Upper lobe of left lung (tissue), 4 donors: ENCODE data around the gene LY6G6F.

Source experiments
- CTCF ChIP-seq, 6 experiments: fragments of 450-650 bp in 4 of 6; fragments of 200-600 bp in 2 of 6; sonication (generic) in 2 of 6; IDR thresholded peaks; one replicate each; pipeline ENCODE4 v1.5.1; 2016 to 2019; ENCODE audit warnings: antibody characterized with exemption in 6 of 6
- POLR2A ChIP-seq, 4 donors: fragments of 450-650 bp; IDR thresholded peaks; one replicate each; pipeline ENCODE4 v1.5.1; 2016 to 2017; ENCODE audit warnings: antibody characterized with exemption in 4 of 4, mild to moderate bottlenecking in 2 of 4
- POLR2AphosphoS5 ChIP-seq, 2 donors: sonication (generic); formaldehyde crosslinking; IDR thresholded peaks; one replicate each; pipeline ENCODE4 v1.5.1; 2017; ENCODE audit warnings: antibody characterized with exemption in 2 of 2

- TF ChIP-seq CTCF (IDR thresholded peaks at IDR 0.05) = no peak
- no peak for TF ChIP-seq POLR2AphosphoS5 (IDR thresholded peaks at IDR 0.05)
- no peak for TF ChIP-seq POLR2A (IDR thresholded peaks at IDR 0.05)
Observed at GRCh38 chr6:31687321-31687720, 19.3 kb upstream of the LY6G6F start.
